ENCODE data around the gene KRT33A. TPM values are rescaled to one million over a fixed set of nuclear protein-coding genes. Genes with fewer than 3 reads are reported as not detected.

KRT33A gene
- total and polyA plus RNA-seq, 2 experiments from 2014 or later: not detected

- TF ChIP-seq ZNF331 (CRISPR knock-in tag; IDR thresholded peaks at IDR 0.05; ENCODE audit: low read depth) (no peak), REST (IDR thresholded peaks at IDR 0.05; ENCODE audit: unreplicated experiment) (no peak), JUNB (IDR thresholded peaks at IDR 0.05; ENCODE audit: unreplicated experiment) (no peak)
These were observed 39.8 kb upstream of the KRT33A start (continued) for GRCh38 chr17:41390411-41390938.

GRCh38 chr17:41387670-41388069, 37.0 kb upstream of the KRT33A start:
- Histone ChIP-seq H3K4me1 (ENCODE audit: insufficient read depth) (no peaks in the 10 kb centered on the region), H3F3A (replicated peaks; ENCODE audit: low read depth) (no peaks in the 10 kb centered on the region), H3K9me2 (ENCODE audit: insufficient read depth) (peaks cover 9% of the 10 kb centered on the region), H3K36me3 (ENCODE audit: insufficient read depth) (no peaks in the 10 kb centered on the region), H3K27me3 (ENCODE audit: insufficient read depth) (no peaks in the 10 kb centered on the region), H2AFZ (peak overlapping the region; percentile 6; the same call in 1 of the 2 replicates), H3K27ac (ENCODE audit: low read depth) (no peak overlapping the region), H3K4me2 (no peak overlapping the region), H3K4me3 (no peak overlapping the region), H4K20me1 (replicated peaks; ENCODE audit: insufficient read depth) (no peaks in the 10 kb centered on the region), H3K79me2 (replicated peaks; ENCODE audit: insufficient read depth) (no peaks in the 10 kb centered on the region)
- H3K4me3 Mint-ChIP-seq: no peak overlapping the region
- peaks cover 9% of the 10 kb centered on the region; the same call in 2 of the 3 replicates for H3K9me3 Mint-ChIP-seq
- DNase-seq (ENCODE audit: low spot score) (no peak), ATAC-seq (no peak)
- no peaks in the 10 kb centered on the region; the same call in 2 of the 3 replicates for H3K36me3 Mint-ChIP-seq (ENCODE audit: low read depth)
- H3K4me1 Mint-ChIP-seq: no peaks in the 10 kb centered on the region
- peaks cover 2% of the 10 kb centered on the region for H3K27me3 Mint-ChIP-seq (ENCODE audit: insufficient read depth, low read depth, poor library complexity)
- no peak overlapping the region for H3K27ac Mint-ChIP-seq
- TF ChIP-seq ZNF462 (CRISPR knock-in tag; IDR thresholded peaks at IDR 0.05): no peak
- no peak for TF ChIP-seq CTCF (conservative IDR thresholded peaks at IDR 0.05; ENCODE audit: low read depth in 2 of 2)
- TF ChIP-seq STAT1 (IDR thresholded peaks at IDR 0.05; ENCODE audit: unreplicated experiment): no peak
- no peak for TF ChIP-seq EZH2phosphoT487 (IDR thresholded peaks at IDR 0.05; ENCODE audit: unreplicated experiment)
- TF ChIP-seq ZNF114 (CRISPR knock-in tag; IDR thresholded peaks at IDR 0.05): no peak
- no peak for TF ChIP-seq POLR2AphosphoS5 (IDR thresholded peaks at IDR 0.05; ENCODE audit: low read depth)
- no peak for TF ChIP-seq REST (IDR thresholded peaks at IDR 0.05; ENCODE audit: unreplicated experiment)
- TF ChIP-seq JUNB (IDR thresholded peaks at IDR 0.05; ENCODE audit: unreplicated experiment): no peak
- no peak for TF ChIP-seq NANOG (IDR thresholded peaks at IDR 0.05; ENCODE audit: borderline replicate concordance)

All from GM23338 (cell line).